MCF 10A (cell line): ENCODE data around the gene DPEP1. TPM values are rescaled to one million over a fixed set of nuclear protein-coding genes. Genes with fewer than 3 reads are reported as not detected.
A peak's percentile ranks its signal among the peaks of the same experiment; 100 is the strongest.

Experiments
- BruUV-seq: library from RNA; stranded (reverse); fragments of 400-500 nt; replicated peaks from 2 replicates; lab custom pipeline; 2021; lab: Mats Ljungman, UMichigan
- CTCF ChIA-PET: fragments of 300-600 bp; sonication (Branson Sonifier 250); formaldehyde crosslinking; extraction: SDS; loops from one replicate; lab custom pipeline; 2021; ENCODE audit warnings: antibody characterized with exemption, inconsistent platforms; lab: Yijun Ruan, JAX
- POLR2A ChIA-PET: fragments of 300-600, 350-650 bp; sonication (Branson Sonifier 250); formaldehyde crosslinking; extraction: SDS; loops from one replicate; lab custom pipeline; 2020; ENCODE audit warnings: antibody characterized with exemption, inconsistent platforms; lab: Yijun Ruan, JAX
- DNase-seq: peaks from one replicate; pipeline ENCODE4 v3.0.0-alpha.2; 2018; ENCODE audit not compliant: unreplicated experiment
- H3K27ac Mint-ChIP-seq: one replicate; pipeline ENCODE4 v1.8.0; 2022; ENCODE audit warnings: mild to moderate bottlenecking, low read depth, mixed read lengths; ENCODE audit not compliant: unreplicated experiment
- H3K27me3 Mint-ChIP-seq: one replicate; pipeline ENCODE4 v1.8.0; 2022; ENCODE audit warnings: mixed read lengths; ENCODE audit not compliant: insufficient read depth, unreplicated experiment
- H3K36me3 Mint-ChIP-seq: one replicate; pipeline ENCODE4 v1.8.0; 2022; ENCODE audit warnings: mild to moderate bottlenecking, moderate library complexity, mixed read lengths; ENCODE audit not compliant: insufficient read depth, unreplicated experiment
- H3K4me1 Mint-ChIP-seq: one replicate; pipeline ENCODE4 v1.8.0; 2022; ENCODE audit warnings: mixed read lengths; ENCODE audit not compliant: insufficient read depth, unreplicated experiment
- H3K4me3 Mint-ChIP-seq: one replicate; pipeline ENCODE4 v1.8.0; 2022; ENCODE audit warnings: mild to moderate bottlenecking, moderate library complexity, mixed read lengths; ENCODE audit not compliant: unreplicated experiment
- H3K9me3 Mint-ChIP-seq: one replicate; pipeline ENCODE4 v1.8.0; 2022; ENCODE audit warnings: mixed read lengths; ENCODE audit not compliant: unreplicated experiment
- CTCF ChIP-seq: fragments of 200-600 bp; IDR thresholded peaks from one replicate; pipeline ENCODE4 v1.8.0; 2022; ENCODE audit warnings: antibody characterized with exemption, mild to moderate bottlenecking; ENCODE audit not compliant: unreplicated experiment
- intact Hi-C: fragments of 100-400 bp; cut with micrococcal nuclease; formaldehyde crosslinking; loops from 2 replicates; pipeline ENCODE4 v1.14.1; 2022
- total RNA-seq: library from RNA; stranded (reverse); gene quantifications from 2 replicates; pipeline ENCODE4 v1.2.3, GENCODE V29; 2022

The DPEP1 gene
- total RNA-seq, 1 experiment from 2014 or later: 0.82 TPM

GRCh38 chr16:89612415-89613166 lies 851 bp upstream of the DPEP1 start:
- CTCF ChIA-PET: interaction anchor here (0.9 to 1.5 kb wide), 2 partner anchors 13 to 29 kb away, joined by 3 to 4 read pairs; no protein-coding TSS in a partner anchor
- no peak overlapping the region for H3K4me3 Mint-ChIP-seq

GRCh38 chr16:89613954-89614459 lies 565 bp downstream of the DPEP1 start:
- POLR2A ChIA-PET: interaction anchor here (0.6 to 1.1 kb wide), 2 partner anchors 48 to 68 kb away, joined by 3 to 4 read pairs; no protein-coding TSS in a partner anchor
- intact Hi-C loops: no loop called here

More at GRCh38 chr16:89612415-89613166, 851 bp upstream of the DPEP1 start:
- POLR2A ChIA-PET: interaction anchor here (1.1 kb wide), 1 partner anchor 47 kb away, joined by 3 read pairs; no protein-coding TSS in a partner anchor
- intact Hi-C loops: no loop called here
- TF ChIP-seq CTCF: no peak
- H3K9me3 Mint-ChIP-seq: no peaks in the 10 kb centered on the region
- BruUV-seq: no TSS peak
- no peak for DNase-seq
- H3K36me3 Mint-ChIP-seq: no peaks in the 10 kb centered on the region
- no peaks in the 10 kb centered on the region for H3K27me3 Mint-ChIP-seq
- H3K4me1 Mint-ChIP-seq: peaks cover 7% of the 10 kb centered on the region
- H3K27ac Mint-ChIP-seq: no peak overlapping the region

GRCh38 chr16:89615176-89615575 lies 1.7 kb downstream of the DPEP1 start:
- H3K9me3 Mint-ChIP-seq: no peaks in the 10 kb centered on the region
- POLR2A ChIA-PET: interaction anchor here (0.6 to 0.8 kb wide), 3 partner anchors 12 to 85 kb away, joined by 3 read pairs; no protein-coding TSS in a partner anchor
- CTCF ChIA-PET: interaction anchor here (0.6 to 2.5 kb wide), 16 partner anchors 8 to 878 kb away, joined by 3 to 27 read pairs (median 4); partner anchors contain the start of genes CHMP1A and SPATA33
- H3K36me3 Mint-ChIP-seq: no peaks in the 10 kb centered on the region
- H3K4me3 Mint-ChIP-seq: no peak overlapping the region
- intact Hi-C loops: loop anchor here (1.0 kb wide), 1 partner anchor 26 kb away; no protein-coding TSS in a partner anchor
- H3K27me3 Mint-ChIP-seq: no peaks in the 10 kb centered on the region
- peaks cover 7% of the 10 kb centered on the region for H3K4me1 Mint-ChIP-seq
- no peak for TF ChIP-seq CTCF
- no peak for DNase-seq
- BruUV-seq: no TSS peak
- no peak overlapping the region for H3K27ac Mint-ChIP-seq

More at GRCh38 chr16:89613954-89614459, 565 bp downstream of the DPEP1 start:
- Mint-ChIP-seq H3K4me3 (no peak overlapping the region), H3K27ac (no peak overlapping the region), H3K9me3 (no peaks in the 10 kb centered on the region), H3K36me3 (no peaks in the 10 kb centered on the region), H3K4me1 (peaks cover 7% of the 10 kb centered on the region), H3K27me3 (no peaks in the 10 kb centered on the region)
- no peak for DNase-seq
- BruUV-seq: no TSS peak
- TF ChIP-seq CTCF: no peak
- CTCF ChIA-PET: interaction anchor here (1.0 to 2.5 kb wide), 8 partner anchors 9 to 247 kb away, joined by 3 to 27 read pairs (median 4); no protein-coding TSS in a partner anchor

- Mint-ChIP-seq H3K27me3 (no peaks in the 10 kb centered on the region), H3K4me1 (peaks cover 7% of the 10 kb centered on the region), H3K9me3 (no peaks in the 10 kb centered on the region), H3K36me3 (no peaks in the 10 kb centered on the region), H3K4me3 (no peak overlapping the region), H3K27ac (no peak overlapping the region)
- POLR2A ChIA-PET: no interaction called here
- intact Hi-C loops: loop anchor here (1.0 kb wide), 1 partner anchor 26 kb away; no protein-coding TSS in a partner anchor
- TF ChIP-seq CTCF: peak; percentile 51
- CTCF ChIA-PET: interaction anchor here (0.6 to 2.5 kb wide), 9 partner anchors 10 to 878 kb away, joined by 3 to 27 read pairs (median 5); partner anchors contain the start of genes CHMP1A and SPATA33
- BruUV-seq: no TSS peak
- DNase-seq: no peak
Observed at GRCh38 chr16:89615596-89616090, 2.2 kb downstream of the DPEP1 start.
